AG10803 (cell line): ENCODE data around the gene AQP6.

Source experiments
- DNase-seq: peaks from one replicate; pipeline ENCODE4 v3.0.0; 2010; ENCODE audit warnings: low read depth
- H3K4me3 ChIP-seq: 2 replicates; pipeline ENCODE4 v1.5.1; 2011; ENCODE audit warnings: mild to moderate bottlenecking, low read length, control low read depth
- TF ChIP-seq, protein P1 (sequence below): conservative IDR thresholded peaks from 2 replicates; pipeline ENCODE4 v1.5.1; 2011; ENCODE audit warnings: mild to moderate bottlenecking, low read length, control low read depth, inconsistent platforms

AQP6 gene

DNA sequence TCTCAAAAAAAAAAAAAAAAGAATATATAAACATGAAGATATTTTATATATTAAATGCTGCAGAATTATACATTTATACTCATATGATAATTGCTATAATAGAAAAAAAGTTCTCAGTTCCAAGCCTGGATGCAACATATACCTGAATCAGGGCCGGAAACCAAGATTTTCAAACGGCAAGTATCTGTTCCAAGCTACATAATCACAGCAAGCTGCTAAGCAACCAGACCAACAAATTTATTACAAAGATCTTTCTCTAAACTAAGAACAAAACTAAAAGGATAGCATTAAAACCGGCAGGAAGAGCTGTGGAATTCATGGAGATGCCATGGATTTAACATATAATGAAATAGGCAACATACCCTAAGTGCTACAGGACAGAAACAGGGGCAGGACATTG, 45.4 kb downstream of the AQP6 start:
- no peak overlapping the region for H3K4me3 ChIP-seq
- DNase-seq, result peak; percentile 32
- TF ChIP-seq, protein P1, sequence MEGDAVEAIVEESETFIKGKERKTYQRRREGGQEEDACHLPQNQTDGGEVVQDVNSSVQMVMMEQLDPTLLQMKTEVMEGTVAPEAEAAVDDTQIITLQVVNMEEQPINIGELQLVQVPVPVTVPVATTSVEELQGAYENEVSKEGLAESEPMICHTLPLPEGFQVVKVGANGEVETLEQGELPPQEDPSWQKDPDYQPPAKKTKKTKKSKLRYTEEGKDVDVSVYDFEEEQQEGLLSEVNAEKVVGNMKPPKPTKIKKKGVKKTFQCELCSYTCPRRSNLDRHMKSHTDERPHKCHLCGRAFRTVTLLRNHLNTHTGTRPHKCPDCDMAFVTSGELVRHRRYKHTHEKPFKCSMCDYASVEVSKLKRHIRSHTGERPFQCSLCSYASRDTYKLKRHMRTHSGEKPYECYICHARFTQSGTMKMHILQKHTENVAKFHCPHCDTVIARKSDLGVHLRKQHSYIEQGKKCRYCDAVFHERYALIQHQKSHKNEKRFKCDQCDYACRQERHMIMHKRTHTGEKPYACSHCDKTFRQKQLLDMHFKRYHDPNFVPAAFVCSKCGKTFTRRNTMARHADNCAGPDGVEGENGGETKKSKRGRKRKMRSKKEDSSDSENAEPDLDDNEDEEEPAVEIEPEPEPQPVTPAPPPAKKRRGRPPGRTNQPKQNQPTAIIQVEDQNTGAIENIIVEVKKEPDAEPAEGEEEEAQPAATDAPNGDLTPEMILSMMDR, result no peak

DNA sequence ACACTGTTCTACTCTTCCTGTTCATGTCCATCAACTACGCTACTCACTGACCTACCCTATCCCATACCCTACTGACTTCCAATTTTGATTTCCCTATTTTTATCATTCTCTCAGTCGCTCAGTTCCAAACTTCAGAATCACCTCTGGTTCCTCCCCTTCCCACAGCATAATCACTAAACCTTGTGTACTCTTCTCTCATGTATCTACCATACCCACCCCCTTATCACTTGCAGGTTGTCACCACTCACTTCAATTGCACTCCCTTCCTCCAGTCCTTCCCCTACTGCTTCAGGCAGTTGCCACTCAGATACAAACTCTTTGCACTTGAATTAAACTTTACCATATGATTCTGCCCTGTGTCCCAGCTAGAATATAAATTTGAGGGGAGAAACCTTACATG, 46.2 kb downstream of the AQP6 start:
- TF ChIP-seq, protein P1, result no peak
- no peak for DNase-seq
- H3K4me3 ChIP-seq, result no peak overlapping the region

DNA sequence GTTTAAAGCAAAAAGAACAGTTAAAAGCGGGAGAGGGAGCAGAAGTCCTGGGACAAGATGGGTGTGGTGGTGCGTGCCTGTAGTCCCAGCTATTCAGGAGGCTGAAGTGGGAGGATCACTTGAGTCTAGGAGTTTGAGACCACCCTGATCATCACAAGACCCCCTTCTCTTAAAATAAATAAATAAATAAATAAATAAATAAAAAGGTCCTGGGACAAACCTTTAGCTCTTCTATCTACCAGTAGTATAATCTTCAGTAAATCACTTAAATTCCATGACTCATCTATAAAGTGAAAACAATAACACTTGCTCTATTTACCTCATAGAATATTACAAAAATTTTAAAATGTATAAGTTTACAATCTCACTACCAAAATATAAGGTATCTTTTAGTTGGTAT, 46.8 kb downstream of the AQP6 start:
- no peak overlapping the region for H3K4me3 ChIP-seq
- TF ChIP-seq, protein P1, result no peak
- DNase-seq, result no peak

DNA sequence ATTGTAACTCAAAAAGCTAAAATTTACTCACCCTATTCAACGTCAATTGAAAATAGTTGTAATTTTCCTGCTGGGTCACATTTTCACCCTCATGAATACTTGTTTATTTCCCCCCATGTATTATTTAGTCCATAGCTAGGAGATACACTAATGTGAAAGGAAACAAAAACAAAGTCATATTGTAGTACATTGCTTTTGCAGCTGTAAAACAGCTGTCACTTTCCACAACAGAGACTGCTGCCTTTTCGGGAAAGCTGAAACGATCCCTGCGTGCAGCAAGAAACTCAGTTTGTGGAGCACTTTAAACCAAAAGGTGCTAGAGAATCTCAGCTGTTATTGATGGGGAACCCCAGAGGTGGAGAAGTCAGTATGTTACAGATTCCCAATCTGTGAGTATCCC, 48.3 kb downstream of the AQP6 start:
- peak overlapping the region; percentile 47 for H3K4me3 ChIP-seq
- DNase-seq, result no peak
- TF ChIP-seq, protein P1, result no peak

DNA sequence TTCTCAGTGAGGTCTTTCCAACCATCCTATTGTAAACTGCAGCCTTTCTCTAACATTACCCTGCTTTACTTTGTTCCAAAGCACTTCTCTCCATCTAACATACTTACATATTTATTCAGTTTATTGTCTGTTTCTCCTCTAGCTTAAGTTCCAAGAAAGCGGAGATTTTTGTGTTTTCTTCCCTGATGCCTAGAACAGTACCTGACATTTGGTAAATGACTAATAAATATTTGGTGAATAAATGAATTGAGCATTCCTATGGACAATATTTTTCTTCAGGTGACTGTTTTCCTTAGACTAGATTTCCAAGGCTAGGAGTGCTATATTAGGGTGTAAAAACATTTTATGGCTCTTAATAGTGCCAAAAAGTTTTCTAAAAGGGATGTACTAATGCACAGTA, 50.2 kb downstream of the AQP6 start:
- no peak overlapping the region for H3K4me3 ChIP-seq
- DNase-seq, result no peak

DNA sequence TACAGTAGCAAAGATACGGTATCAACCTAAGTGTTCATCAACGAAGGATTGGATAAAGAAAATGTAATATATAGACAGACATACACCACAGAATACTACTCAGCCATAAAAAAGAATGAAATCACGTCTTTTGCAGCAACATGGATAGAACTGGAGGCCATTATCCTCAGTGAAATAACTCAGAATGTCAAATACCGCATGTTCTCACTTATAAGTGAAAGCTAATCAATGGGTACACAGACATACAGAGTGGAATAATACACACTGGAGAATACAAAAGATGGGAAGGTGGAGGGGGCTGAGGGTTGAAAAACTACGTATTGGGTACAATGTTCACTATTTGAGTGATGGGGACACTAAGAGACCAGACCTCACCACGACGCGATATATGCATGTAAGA, 51.5 kb downstream of the AQP6 start:
- TF ChIP-seq, protein P1, result no peak
- peak overlapping the region; percentile 89 for H3K4me3 ChIP-seq
- no peak for DNase-seq

More for the DNA sequence above, 50.2 kb downstream of the AQP6 start:
- TF ChIP-seq, protein P1, result no peak

DNA sequence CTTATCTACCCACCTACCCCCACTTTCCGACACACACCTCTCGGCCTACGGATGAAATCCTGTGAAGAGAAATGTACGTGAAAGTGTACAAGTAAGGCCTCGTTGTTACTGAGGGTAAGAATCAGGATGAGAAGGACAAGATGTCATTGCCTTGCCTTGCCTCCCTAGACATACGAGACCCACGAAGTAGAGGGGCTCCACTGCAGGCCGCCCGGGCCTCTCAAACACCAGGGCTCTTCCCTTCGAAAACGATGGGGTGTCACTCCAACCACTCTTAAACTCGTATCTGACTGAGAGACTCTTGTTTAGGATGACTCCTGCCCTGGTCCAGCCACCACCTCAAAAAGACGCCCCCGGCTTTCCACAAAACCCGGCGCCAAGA, 52.0 kb downstream of the AQP6 start:
- no peak for DNase-seq
- peak overlapping the region; percentile 89 for H3K4me3 ChIP-seq
- TF ChIP-seq, protein P1, result no peak
